ENCODE measurements around the gene PTGER1. TPM values are rescaled to one million over a fixed set of nuclear protein-coding genes. Genes with fewer than 3 reads are reported as not detected.
A peak's percentile ranks its signal among the peaks of the same experiment; 100 is the strongest.

PTGER1 gene
- total and polyA plus RNA-seq, 2 of the 13 experiments (the other 11 are each of a cell fraction or from before 2014, with no cell fraction given) = 0.13 TPM; not detected in 1

- TF ChIP-seq KLF12 (CRISPR knock-in tag; IDR thresholded peaks at IDR 0.05; ENCODE audit: borderline replicate concordance) = no peak
- no peak for TF ChIP-seq ZXDC (CRISPR knock-in tag; IDR thresholded peaks at IDR 0.05)
- TF ChIP-seq ZFP1 (CRISPR knock-in tag; IDR thresholded peaks at IDR 0.05) = no peak
- TF ChIP-seq KAT7 (CRISPR knock-in tag; IDR thresholded peaks at IDR 0.05; ENCODE audit: borderline replicate concordance) = no peak
- TF ChIP-seq RAD51 (IDR thresholded peaks at IDR 0.05; ENCODE audit: borderline replicate concordance) = peak; percentile 46; the same call in 1 of the 2 replicates
- TF ChIP-seq ZNF570 (CRISPR knock-in tag; IDR thresholded peaks at IDR 0.05; ENCODE audit: borderline replicate concordance) = no peak
- no peak for TF ChIP-seq SNRNP70 (IDR thresholded peaks at IDR 0.05; ENCODE audit: low read depth, low read length)
- no peak for TF ChIP-seq TRIM24 (CRISPR knock-in tag; IDR thresholded peaks at IDR 0.05)
- TF ChIP-seq CHD2 (IDR thresholded peaks at IDR 0.05; ENCODE audit: low read depth, low read length) = no peak
- no peak for TF ChIP-seq ZNF460 (CRISPR knock-in tag; IDR thresholded peaks at IDR 0.05; ENCODE audit: borderline replicate concordance)
- TF ChIP-seq CHD4 (IDR thresholded peaks at IDR 0.05; ENCODE audit: borderline replicate concordance, low read length) = peak; percentile 5; the same call in 1 of the 2 replicates
- no peak for TF ChIP-seq MAF1 (CRISPR knock-in tag; IDR thresholded peaks at IDR 0.05; ENCODE audit: borderline replicate concordance)
- 0 out of 2 replicates have a peak, but pooled peaks have one; percentile 24 for TF ChIP-seq DMAP1 (CRISPR knock-in tag; IDR thresholded peaks at IDR 0.05)
- TF ChIP-seq MTF1 (CRISPR knock-in tag; IDR thresholded peaks at IDR 0.05) = no peak
- TF ChIP-seq ZNF891 (CRISPR knock-in tag; IDR thresholded peaks at IDR 0.05) = no peak
- TF ChIP-seq CENPX (CRISPR knock-in tag; IDR thresholded peaks at IDR 0.05) = no peak
- TF ChIP-seq ZFAT (CRISPR knock-in tag; conservative IDR thresholded peaks at IDR 0.05) = no peak
- TF ChIP-seq HDAC2 (CRISPR knock-in tag; IDR thresholded peaks at IDR 0.05) = no peak
- TF ChIP-seq HNRNPK (IDR thresholded peaks at IDR 0.05; ENCODE audit: low read depth, low read length, poor library complexity, severe bottlenecking) = peak; percentile 5
- TF ChIP-seq NFIB (CRISPR knock-in tag; IDR thresholded peaks at IDR 0.05; ENCODE audit: borderline replicate concordance) = no peak
- TF ChIP-seq AHR (CRISPR knock-in tag; IDR thresholded peaks at IDR 0.05) = no peak
- TF ChIP-seq ZNF777 (CRISPR knock-in tag; IDR thresholded peaks at IDR 0.05) = peak; percentile 72
- TF ChIP-seq HOXA5 (CRISPR knock-in tag; IDR thresholded peaks at IDR 0.05) = no peak
- TF ChIP-seq ZNF124 (CRISPR knock-in tag; IDR thresholded peaks at IDR 0.05) = no peak
- TF ChIP-seq ZNF687 (CRISPR knock-in tag; IDR thresholded peaks at IDR 0.05) = peak; percentile 30; the same call in 1 of the 2 replicates
- 0 out of 2 replicates have a peak, but pooled peaks have one; percentile 42 for TF ChIP-seq ZZZ3 (CRISPR knock-in tag; IDR thresholded peaks at IDR 0.05; ENCODE audit: borderline replicate concordance)
Observed at GRCh38 chr19:14432791-14433553, 42.2 kb downstream of the PTGER1 start, which contains the start of gene PKN1 (continued).
